Subcutaneous adipose tissue (tissue), 4 donors: ENCODE measurements around the gene TNXB. TPM values are rescaled to one million over a fixed set of nuclear protein-coding genes. Genes with fewer than 3 reads are reported as not detected.

Source experiments
- CTCF ChIP-seq: fragments of 450-650 bp; IDR thresholded peaks from one replicate; pipeline ENCODE4 v1.5.1; 2016; ENCODE audit warnings: low read depth, mild to moderate bottlenecking, control low read depth, antibody characterized with exemption, moderate library complexity
- total RNA-seq, 4 donors: library from RNA; depleted of rRNA; stranded (reverse); fragments of >200 nt; gene quantifications; one replicate each; pipeline ENCODE4 v1.1.0, GENCODE V29; 2016

TNXB gene
- total RNA-seq = 100 to 1,000 TPM in 3 of 4 donors, 10 to 100 TPM in 1; 93.9 to 261 (median 142) TPM

- no peak for TF ChIP-seq CTCF
These were observed at the start of gene TNXB for GRCh38 chr6:32109114-32109764. TSS of gene TNXB (minus strand) at chr6:32109338. CDS start at chr6:32098198, 11,140 bp downstream.

GRCh38 chr6:32158052-32158451, 48.9 kb upstream of the TNXB start:
- no peak for TF ChIP-seq CTCF

GRCh38 chr6:32156891-32157290, 47.8 kb upstream of the TNXB start:
- no peak for TF ChIP-seq CTCF

- no peak for TF ChIP-seq CTCF
These were observed 45.5 kb upstream of the TNXB start for GRCh38 chr6:32154514-32155161.

- no peak for TF ChIP-seq CTCF
These were observed 44.7 kb upstream of the TNXB start, which contains the start of gene PPT2 for GRCh38 chr6:32153564-32154513. TSS of gene PPT2 (plus strand) at chr6:32154141. CDS start at chr6:32154595, 454 bp downstream.

GRCh38 chr6:32152769-32153563, 43.8 kb upstream of the TNXB start:
- no peak for TF ChIP-seq CTCF
